GM12892 (cell line): ENCODE measurements around the gene SHISA9.

ENCODE experiments used
- DNase-seq: peaks from one replicate; pipeline ENCODE4 v3.0.0; 2011; ENCODE audit not compliant: insufficient read length
- FAIRE-seq: peaks from 2 replicates; lab custom pipeline; 2011; peaks lifted over from hg19 to GRCh38; lab: Jason Lieb, UNC
- POLR2A ChIP-seq: IDR thresholded peaks from 2 replicates; pipeline ENCODE4 v1.6.1; 2011; ENCODE audit warnings: low read depth, low read length, control low read depth
- POLR2AphosphoS5 ChIP-seq: IDR thresholded peaks from 2 replicates; pipeline ENCODE4 v1.6.1; 2011; ENCODE audit warnings: low read depth, low read length, control low read depth
- TAF1 ChIP-seq: IDR thresholded peaks from 2 replicates; pipeline ENCODE4 v1.6.1; 2011; ENCODE audit warnings: low read depth, mild to moderate bottlenecking, control low read depth, low read length, borderline replicate concordance

Gene SHISA9

DNA sequence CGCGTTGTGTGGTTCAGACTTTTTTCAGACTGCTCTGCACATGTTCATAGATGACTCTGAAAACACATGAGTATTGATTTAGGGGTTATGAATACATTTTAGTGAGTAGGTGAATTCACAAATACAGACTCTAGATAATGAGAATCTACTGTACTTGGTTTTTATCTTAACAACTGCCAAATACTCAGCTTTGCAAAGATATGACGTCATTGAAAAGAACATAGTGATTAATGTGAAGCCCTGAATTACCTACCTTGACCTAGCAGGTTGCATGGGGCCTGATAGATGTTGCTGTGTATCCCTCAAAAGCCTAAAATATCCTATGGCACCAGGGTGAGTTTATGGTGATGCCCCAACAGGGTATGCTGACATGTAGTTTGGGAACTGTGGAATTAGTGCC is 98.0 kb downstream of the SHISA9 start:
- DNase-seq: no peak
- no peak for FAIRE-seq
- TF ChIP-seq TAF1 (no peak), POLR2A (no peak), POLR2AphosphoS5 (no peak)

DNA sequence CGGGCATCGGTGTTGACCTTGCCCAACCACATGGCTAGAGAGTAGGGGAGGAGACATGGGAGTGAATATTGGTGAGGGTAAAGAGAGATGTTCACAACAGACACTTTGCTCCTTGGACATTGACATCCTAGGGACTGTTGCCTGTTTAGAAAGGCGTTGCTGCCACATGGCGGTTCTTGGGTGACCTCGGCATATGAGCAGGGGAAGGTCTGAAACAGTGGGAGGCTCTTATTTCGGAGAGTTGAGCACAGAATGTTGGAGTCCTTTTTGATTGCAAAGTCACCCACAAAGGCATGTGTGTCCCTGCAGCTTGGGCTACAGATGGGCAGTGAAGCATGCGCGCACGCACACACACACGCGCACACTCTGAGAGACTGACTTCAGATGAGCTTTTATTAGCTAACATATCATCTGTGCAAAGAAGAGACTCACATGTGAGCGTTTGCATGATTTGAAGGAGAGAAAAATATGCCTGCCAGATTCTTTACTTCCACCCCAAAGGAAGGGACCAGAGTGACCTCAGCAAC is 104.4 kb downstream of the SHISA9 start:
- no peak for DNase-seq
- TF ChIP-seq POLR2AphosphoS5 (no peak), TAF1 (no peak), POLR2A (no peak)
- no peak for FAIRE-seq

- no peak for FAIRE-seq
- DNase-seq: no peak
- TF ChIP-seq POLR2AphosphoS5 (no peak), TAF1 (no peak), POLR2A (no peak)
Measured at GRCh38 chr16:13012601-13013000, 111.2 kb downstream of the SHISA9 start.

DNA sequence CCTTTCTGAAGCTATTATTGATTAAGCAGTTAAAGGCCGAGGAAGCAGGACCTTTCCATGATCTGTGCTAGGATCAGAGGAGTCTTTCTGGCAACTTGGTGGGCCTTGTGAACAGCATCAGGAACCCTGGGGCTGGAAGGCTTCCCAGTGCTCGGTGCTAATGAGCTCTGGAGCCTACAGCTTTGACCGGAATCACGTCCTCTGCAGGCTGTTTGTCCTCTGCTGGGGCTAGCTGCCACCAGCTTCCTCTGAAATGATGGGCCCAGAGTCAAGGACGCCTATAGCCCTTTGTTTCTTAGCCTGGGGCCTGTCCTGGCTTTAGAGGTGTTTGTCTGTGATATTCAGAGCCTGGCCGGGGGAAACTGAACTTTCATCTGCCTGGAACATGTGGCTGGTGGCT is 111.6 kb downstream of the SHISA9 start:
- TF ChIP-seq POLR2A (no peak), TAF1 (no peak), POLR2AphosphoS5 (no peak)
- no peak for FAIRE-seq

DNA sequence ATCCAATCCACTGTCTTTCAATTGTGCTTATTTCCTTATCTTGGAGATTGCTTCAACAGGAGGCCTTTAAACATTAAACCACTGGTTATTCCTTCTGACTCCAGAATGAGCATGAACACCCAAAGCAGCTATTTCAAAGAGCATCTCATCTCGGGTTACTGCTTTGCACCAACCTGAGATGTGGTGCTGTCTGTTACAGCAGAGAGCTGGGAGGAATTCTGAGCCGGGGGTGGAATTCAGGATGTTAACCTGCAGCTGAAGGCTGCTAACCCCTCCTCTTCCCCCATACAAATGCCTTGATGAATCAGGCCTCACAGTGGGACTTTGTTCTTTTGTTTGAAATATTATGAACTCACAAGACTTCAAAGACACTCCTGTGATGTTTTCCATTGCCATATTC is 113.1 kb downstream of the SHISA9 start:
- no peak for FAIRE-seq
- TF ChIP-seq POLR2A (no peak), POLR2AphosphoS5 (no peak), TAF1 (no peak)
- no peak for DNase-seq

More for the DNA sequence above, 111.6 kb downstream of the SHISA9 start:
- no peak for DNase-seq

DNA sequence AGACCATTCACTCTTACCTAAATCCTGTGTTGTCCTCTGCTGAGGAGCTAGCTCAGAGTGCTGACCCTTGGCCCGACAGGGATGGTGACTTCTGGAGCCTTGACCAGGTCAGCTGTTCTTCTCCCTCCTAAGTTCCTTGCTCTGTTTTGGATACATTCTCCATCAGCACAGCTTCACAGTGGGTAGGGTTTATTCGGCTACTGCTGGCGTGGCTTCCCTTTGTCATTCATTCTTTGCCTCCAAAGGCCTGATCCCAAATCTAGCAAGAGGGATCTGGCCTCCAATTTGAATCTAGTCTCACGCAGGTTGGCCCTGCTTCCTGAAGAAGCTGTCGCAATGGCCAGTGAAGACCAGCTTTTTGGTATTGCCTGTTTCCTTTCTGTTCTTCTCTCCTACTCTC is 116.6 kb downstream of the SHISA9 start:
- FAIRE-seq (no peak), DNase-seq (no peak)
- no peak for TF ChIP-seq POLR2AphosphoS5

DNA sequence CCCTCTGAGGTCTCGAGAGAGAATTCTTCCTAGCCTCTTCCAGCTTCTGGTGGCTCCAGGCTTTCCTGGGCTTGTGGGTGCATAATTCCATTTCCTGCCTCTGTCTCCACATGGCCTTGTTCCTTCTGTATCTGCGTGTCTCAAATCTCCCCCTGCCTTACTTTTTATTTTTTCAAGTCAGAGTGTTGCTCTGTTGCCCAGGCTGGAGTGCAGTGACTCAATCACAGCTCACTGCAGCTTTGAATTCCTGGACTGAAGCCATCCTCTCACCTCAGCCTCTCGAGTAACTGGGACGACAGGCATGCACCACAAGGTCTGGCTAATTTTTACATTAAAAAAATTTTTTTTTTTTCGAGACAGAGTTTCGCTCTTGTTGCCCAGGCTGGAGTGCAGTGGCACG is 120.6 kb downstream of the SHISA9 start:
- TF ChIP-seq POLR2AphosphoS5 (no peak), POLR2A (no peak), TAF1 (no peak)
- DNase-seq (no peak), FAIRE-seq (no peak)

GRCh38 chr16:13029786-13030185 is 128.4 kb downstream of the SHISA9 start:
- no peak for FAIRE-seq
- DNase-seq: no peak
- TF ChIP-seq TAF1 (no peak), POLR2AphosphoS5 (no peak), POLR2A (no peak)

GRCh38 chr16:13030769-13031168 is 129.4 kb downstream of the SHISA9 start:
- no peak for TF ChIP-seq TAF1
- TF ChIP-seq POLR2AphosphoS5: no peak
- TF ChIP-seq POLR2A: no peak
- DNase-seq (no peak), FAIRE-seq (no peak)

DNA sequence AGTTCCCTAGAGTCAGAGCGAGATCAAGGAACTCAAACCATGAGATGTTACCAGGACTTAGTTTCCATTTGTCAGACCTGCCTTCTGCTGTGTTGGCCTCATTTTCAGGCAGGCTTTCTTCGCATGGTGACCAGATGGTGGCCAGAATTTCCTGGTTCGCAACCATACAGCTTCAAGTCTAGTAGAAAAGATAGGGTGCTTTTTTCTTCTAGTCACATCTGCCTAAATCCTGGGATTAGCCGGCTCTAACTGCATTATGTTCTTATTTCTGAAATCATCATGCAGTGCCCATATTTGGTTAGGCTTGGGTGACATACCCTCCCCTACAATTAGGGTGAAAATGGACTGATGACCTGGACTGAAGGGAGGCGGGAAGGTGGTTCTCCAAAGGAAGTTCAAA is 131.5 kb downstream of the SHISA9 start:
- DNase-seq (no peak), FAIRE-seq (no peak)
- TF ChIP-seq POLR2A (no peak), POLR2AphosphoS5 (no peak)

GRCh38 chr16:13036600-13036999 is 135.2 kb downstream of the SHISA9 start:
- DNase-seq (no peak), FAIRE-seq (no peak)
- no peak for TF ChIP-seq POLR2AphosphoS5
- TF ChIP-seq POLR2A: no peak
- TF ChIP-seq TAF1: no peak

DNA sequence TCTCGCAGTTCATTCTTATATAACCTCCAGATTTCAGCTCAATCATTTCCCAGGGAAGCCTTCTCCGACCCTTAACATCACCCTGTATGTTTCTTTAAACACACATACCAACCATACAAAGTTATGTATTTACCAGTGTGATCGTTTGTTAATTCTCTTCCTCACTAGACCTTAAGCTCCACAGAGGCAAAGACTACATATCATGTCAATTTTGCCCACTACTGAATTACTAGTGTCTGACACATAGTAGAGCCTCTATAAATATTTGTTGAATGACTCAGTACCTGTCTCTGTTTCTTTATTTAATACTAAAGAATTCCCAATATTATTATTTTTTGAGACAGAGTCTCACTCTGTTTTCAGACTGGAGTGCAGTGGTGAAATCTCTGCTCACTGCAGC is 137.2 kb downstream of the SHISA9 start:
- no peak for FAIRE-seq
- no peak for TF ChIP-seq POLR2A
- no peak for TF ChIP-seq POLR2AphosphoS5
- TF ChIP-seq TAF1: no peak
- no peak for DNase-seq

DNA sequence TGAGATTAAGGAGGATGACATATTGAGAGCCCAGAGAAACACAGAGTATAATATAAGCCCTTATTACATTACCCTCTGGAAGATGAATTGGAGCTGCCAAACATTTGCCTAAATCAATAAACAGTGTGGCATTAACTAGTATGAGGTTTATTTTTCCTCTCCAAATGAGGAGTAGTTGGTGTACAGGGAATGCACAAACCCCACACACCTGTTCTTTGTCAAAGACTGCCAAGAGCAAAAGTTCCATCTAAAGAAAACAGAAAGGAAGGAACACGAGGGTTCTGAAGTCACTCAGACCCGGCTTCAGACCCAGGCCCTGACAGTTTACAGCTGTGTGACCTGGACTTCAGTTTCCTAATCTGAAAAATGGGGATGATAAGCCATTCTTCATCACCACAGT is 138.1 kb downstream of the SHISA9 start:
- DNase-seq: no peak
- FAIRE-seq: no peak
- TF ChIP-seq POLR2AphosphoS5 (no peak), POLR2A (no peak), TAF1 (no peak)
